HEK293 (cell line): ENCODE measurements around the gene LRRC8D.

Source experiments
- CTCF ChIA-PET: fragments of 350-600 bp; formaldehyde crosslinking; extraction: SDS; loops from one replicate; lab custom pipeline; 2021; ENCODE audit warnings: antibody characterized with exemption; lab: Yijun Ruan, JAX
- POLR2A ChIA-PET: fragments of 300-600 bp; formaldehyde crosslinking; extraction: SDS; loops from one replicate; lab custom pipeline; 2020; ENCODE audit warnings: antibody characterized with exemption, inconsistent platforms; lab: Yijun Ruan, JAX
- H3K27ac ChIP-seq: fragments of 200-500 bp; sonication (Bioruptor generic); 2 replicates; pipeline ENCODE4 v1.5.1; 2014; ENCODE audit warnings: low read depth, low read length, control low read depth, inconsistent platforms; ENCODE audit errors: extremely low read depth
- H3K36me3 ChIP-seq, 2 experiments: fragments of 200-500 bp in 1 of 2; sonication (Bioruptor generic) in 1 of 2; 1 replicate in 1 of 2; 2 replicates in 1 of 2; pipeline ENCODE4 v1.5.1; 2014 to 2017; ENCODE audit warnings: inconsistent platforms in 2 of 2, low read length in 2 of 2; ENCODE audit not compliant: control insufficient read depth in 2 of 2, insufficient read depth in 1 of 2
- H3K4me1 ChIP-seq: fragments of 200-500 bp; sonication (Bioruptor generic); 2 replicates; pipeline ENCODE4 v1.5.1; 2014; ENCODE audit warnings: mild to moderate bottlenecking, low read length, inconsistent platforms; ENCODE audit not compliant: control insufficient read depth, insufficient read depth
- H3K4me3 ChIP-seq: 2 replicates; pipeline ENCODE4 v1.5.1; 2011; ENCODE audit warnings: low read depth, mild to moderate bottlenecking, control low read depth, low read length, moderate library complexity
- H3K9me3 ChIP-seq: fragments of 200-500 bp; sonication (Bioruptor generic); 2 replicates; pipeline ENCODE4 v1.5.1; 2014; ENCODE audit warnings: low read depth, low read length, inconsistent platforms; ENCODE audit not compliant: control insufficient read depth, insufficient read depth
- OSR2 ChIP-seq: fragments of 450-650 bp; formaldehyde crosslinking; IDR thresholded peaks from 2 replicates; pipeline ENCODE4 v1.5.1; 2016; ENCODE audit warnings: missing biosample characterization, missing genetic modification characterization
- REPIN1 ChIP-seq: fragments of 450-650 bp; formaldehyde crosslinking; IDR thresholded peaks from 2 replicates; pipeline ENCODE4 v1.5.1; 2017; ENCODE audit warnings: missing biosample characterization, missing genetic modification characterization, low read depth
- SP7 ChIP-seq: fragments of 450-650 bp; formaldehyde crosslinking; IDR thresholded peaks from 2 replicates; pipeline ENCODE4 v1.5.1; 2016; ENCODE audit warnings: missing biosample characterization, missing genetic modification characterization
- TSHZ1 ChIP-seq: fragments of 450-650 bp; formaldehyde crosslinking; IDR thresholded peaks from 2 replicates; pipeline ENCODE4 v1.5.1; 2016; ENCODE audit warnings: missing biosample characterization, missing genetic modification characterization, borderline replicate concordance
- ZBTB21 ChIP-seq: fragments of 450-650 bp; formaldehyde crosslinking; IDR thresholded peaks from 2 replicates; pipeline ENCODE4 v1.5.1; 2017; ENCODE audit warnings: missing biosample characterization, missing genetic modification characterization
- ZBTB48 ChIP-seq: fragments of 450-650 bp; formaldehyde crosslinking; IDR thresholded peaks from 2 replicates; pipeline ENCODE4 v1.5.1; 2016; ENCODE audit warnings: missing biosample characterization, missing genetic modification characterization
- ZNF132 ChIP-seq: fragments of 450-650 bp; formaldehyde crosslinking; IDR thresholded peaks from 2 replicates; pipeline ENCODE4 v1.5.1; 2017; ENCODE audit warnings: missing biosample characterization, missing genetic modification characterization, borderline replicate concordance
- ZNF140 ChIP-seq: fragments of 450-650 bp; formaldehyde crosslinking; IDR thresholded peaks from 2 replicates; pipeline ENCODE4 v1.5.1; 2016; ENCODE audit warnings: missing biosample characterization, missing genetic modification characterization
- ZNF24 ChIP-seq: fragments of 450-650 bp; formaldehyde crosslinking; IDR thresholded peaks from 2 replicates; pipeline ENCODE4 v1.5.1; 2016; ENCODE audit warnings: missing biosample characterization, missing genetic modification characterization
- ZNF292 ChIP-seq: fragments of 450-650 bp; formaldehyde crosslinking; IDR thresholded peaks from 2 replicates; pipeline ENCODE4 v1.5.1; 2016; ENCODE audit warnings: low read depth, missing biosample characterization, missing genetic modification characterization, borderline replicate concordance
- ZNF391 ChIP-seq: fragments of 450-650 bp; formaldehyde crosslinking; IDR thresholded peaks from 2 replicates; pipeline ENCODE4 v1.5.1; 2016; ENCODE audit warnings: low read depth, missing biosample characterization, missing genetic modification characterization, borderline replicate concordance
- ZNF416 ChIP-seq: fragments of 450-650 bp; formaldehyde crosslinking; IDR thresholded peaks from 2 replicates; pipeline ENCODE4 v1.5.1; 2016; ENCODE audit warnings: missing biosample characterization, missing genetic modification characterization
- ZNF48 ChIP-seq: fragments of 450-650 bp; formaldehyde crosslinking; IDR thresholded peaks from 2 replicates; pipeline ENCODE4 v1.5.1; 2016; ENCODE audit warnings: missing biosample characterization, missing genetic modification characterization
- ZNF501 ChIP-seq: fragments of 450-650 bp; formaldehyde crosslinking; IDR thresholded peaks from 2 replicates; pipeline ENCODE4 v1.5.1; 2016; ENCODE audit warnings: missing biosample characterization, missing genetic modification characterization
- ZNF544 ChIP-seq: fragments of 450-650 bp; formaldehyde crosslinking; IDR thresholded peaks from 2 replicates; pipeline ENCODE4 v1.5.0; 2017; ENCODE audit warnings: missing biosample characterization, missing genetic modification characterization
- ZNF558 ChIP-seq: fragments of 450-650 bp; formaldehyde crosslinking; IDR thresholded peaks from 2 replicates; pipeline ENCODE4 v1.5.1; 2016; ENCODE audit warnings: missing biosample characterization, missing genetic modification characterization
- ZNF561 ChIP-seq: fragments of 450-650 bp; IDR thresholded peaks from 2 replicates; pipeline ENCODE4 v1.5.1; 2018; ENCODE audit warnings: missing biosample characterization, missing genetic modification characterization, borderline replicate concordance
- ZNF585B ChIP-seq: fragments of 450-650 bp; formaldehyde crosslinking; IDR thresholded peaks from 2 replicates; pipeline ENCODE4 v1.5.1; 2016; ENCODE audit warnings: missing biosample characterization, missing genetic modification characterization
- ZNF623 ChIP-seq: fragments of 450-650 bp; formaldehyde crosslinking; IDR thresholded peaks from 2 replicates; pipeline ENCODE4 v1.5.1; 2016; ENCODE audit warnings: missing biosample characterization, missing genetic modification characterization
- ZNF701 ChIP-seq: fragments of 450-650 bp; formaldehyde crosslinking; IDR thresholded peaks from 2 replicates; pipeline ENCODE4 v1.5.1; 2016; ENCODE audit warnings: missing biosample characterization, missing genetic modification characterization
- ZNF768 ChIP-seq: fragments of 450-650 bp; formaldehyde crosslinking; IDR thresholded peaks from 2 replicates; pipeline ENCODE4 v1.5.1; 2018; ENCODE audit warnings: missing biosample characterization, mild to moderate bottlenecking, missing genetic modification characterization
- ZNF785 ChIP-seq: fragments of 450-650 bp; formaldehyde crosslinking; IDR thresholded peaks from 2 replicates; pipeline ENCODE4 v1.5.1; 2016; ENCODE audit warnings: missing biosample characterization, missing genetic modification characterization
- ZNF791 ChIP-seq: fragments of 450-650 bp; formaldehyde crosslinking; IDR thresholded peaks from 2 replicates; pipeline ENCODE4 v1.5.1; 2016; ENCODE audit warnings: missing biosample characterization, missing genetic modification characterization
- ZXDB ChIP-seq: fragments of 450-650 bp; formaldehyde crosslinking; IDR thresholded peaks from 2 replicates; pipeline ENCODE4 v1.5.1; 2016; ENCODE audit warnings: missing biosample characterization, missing genetic modification characterization
- TF ChIP-seq, protein P1 (sequence below): fragments of 450-650 bp; formaldehyde crosslinking; IDR thresholded peaks from 2 replicates; pipeline ENCODE4 v1.5.1; 2016; ENCODE audit warnings: missing biosample characterization, missing genetic modification characterization
- TF ChIP-seq, protein P2 (sequence below): fragments of 450-650 bp; formaldehyde crosslinking; IDR thresholded peaks from 2 replicates; pipeline ENCODE4 v1.5.1; 2016; ENCODE audit warnings: missing biosample characterization, missing genetic modification characterization

The LRRC8D gene

DNA sequence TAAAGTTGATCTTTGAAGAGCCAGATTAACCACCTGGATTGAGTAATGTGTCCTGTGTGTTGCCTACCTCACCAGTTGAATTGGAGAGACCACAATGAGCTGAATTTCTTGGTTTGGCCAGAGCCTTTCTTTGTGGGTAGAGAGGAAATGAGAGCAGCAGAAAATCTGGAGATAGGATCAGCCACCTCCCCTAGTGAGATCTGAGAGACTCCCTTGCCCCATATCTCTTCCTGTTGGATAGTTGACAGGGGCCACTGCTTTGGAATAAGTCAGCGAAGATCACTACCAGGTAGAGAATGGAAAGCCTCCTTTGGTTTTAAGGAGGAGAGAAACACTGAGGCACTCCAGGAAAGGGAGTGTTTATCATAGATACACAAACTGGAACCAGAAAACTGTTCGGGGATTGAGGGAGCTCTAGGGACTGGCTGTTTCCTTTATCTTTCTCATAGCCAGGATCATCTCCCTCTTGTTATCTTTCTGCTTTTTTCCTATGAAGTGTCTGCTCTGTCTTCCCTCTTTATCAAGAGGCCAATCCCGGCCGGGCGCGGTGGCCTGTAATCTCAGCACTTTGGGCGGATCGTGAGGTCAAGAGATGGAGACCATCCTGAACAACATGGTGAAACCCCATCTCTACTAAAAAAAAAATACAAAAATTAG, 152.8 kb downstream of the LRRC8D start:
- ChIA-PET POLR2A (no interaction called here), CTCF (interaction anchor here (1.0 kb wide), 1 partner anchor 12 kb away, joined by 3 read pairs; no protein-coding TSS in a partner anchor)
- Histone ChIP-seq H3K4me1 (no peaks in the 10 kb centered on the region), H3K9me3 (no peaks in the 10 kb centered on the region), H3K27ac (no peak overlapping the region), H3K4me3 (no peak overlapping the region), H3K36me3 (no peaks in the 10 kb centered on the region)
- TF ChIP-seq, protein P1, sequence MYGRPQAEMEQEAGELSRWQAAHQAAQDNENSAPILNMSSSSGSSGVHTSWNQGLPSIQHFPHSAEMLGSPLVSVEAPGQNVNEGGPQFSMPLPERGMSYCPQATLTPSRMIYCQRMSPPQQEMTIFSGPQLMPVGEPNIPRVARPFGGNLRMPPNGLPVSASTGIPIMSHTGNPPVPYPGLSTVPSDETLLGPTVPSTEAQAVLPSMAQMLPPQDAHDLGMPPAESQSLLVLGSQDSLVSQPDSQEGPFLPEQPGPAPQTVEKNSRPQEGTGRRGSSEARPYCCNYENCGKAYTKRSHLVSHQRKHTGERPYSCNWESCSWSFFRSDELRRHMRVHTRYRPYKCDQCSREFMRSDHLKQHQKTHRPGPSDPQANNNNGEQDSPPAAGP (tag by site-specific recombination): no peak
- no peak for TF ChIP-seq OSR2
- TF ChIP-seq ZNF561 (tag by site-specific recombination): no peak
- no peak for TF ChIP-seq ZNF132 (tag by site-specific recombination)
- TF ChIP-seq ZBTB48 (tag by site-specific recombination): no peak
- no peak for TF ChIP-seq ZNF501 (tag by site-specific recombination)
- no peak for TF ChIP-seq TSHZ1
- TF ChIP-seq ZNF768 (tag by site-specific recombination): no peak
- no peak for TF ChIP-seq ZNF416
- TF ChIP-seq ZNF48 (tag by site-specific recombination): no peak
- no peak for TF ChIP-seq ZNF24 (tag by site-specific recombination)
- no peak for TF ChIP-seq ZNF140
- TF ChIP-seq ZNF701 (tag by site-specific recombination): no peak
- TF ChIP-seq ZNF292 (tag by site-specific recombination): no peak
- TF ChIP-seq SP7 (tag by site-specific recombination): no peak
- TF ChIP-seq ZNF585B (tag by site-specific recombination): no peak

DNA sequence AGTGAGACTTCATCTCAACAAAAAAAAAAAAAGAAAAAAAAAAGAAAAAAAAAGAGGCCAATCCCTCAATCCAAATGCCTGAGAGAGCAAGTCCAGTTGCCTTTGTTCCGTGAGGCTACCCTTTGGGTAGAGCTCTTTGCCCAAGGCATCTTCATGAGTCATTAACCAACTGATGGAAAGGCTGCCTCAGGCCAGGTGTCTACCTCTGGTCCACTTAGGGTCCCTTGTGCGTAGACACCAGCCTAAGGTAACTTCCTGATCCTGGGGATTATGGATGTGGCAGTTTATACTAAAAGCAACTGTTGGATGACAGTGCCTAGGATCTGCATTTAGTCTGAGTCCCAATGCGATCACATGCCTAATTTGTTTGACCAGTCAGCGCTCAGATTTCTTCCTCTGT, 153.4 kb downstream of the LRRC8D start:
- no peak for TF ChIP-seq ZBTB21 (tag by site-specific recombination)
- Histone ChIP-seq H3K36me3 (no peaks in the 10 kb centered on the region), H3K4me1 (no peaks in the 10 kb centered on the region), H3K9me3 (no peaks in the 10 kb centered on the region), H3K27ac (no peak overlapping the region), H3K4me3 (no peak overlapping the region)
- ChIA-PET CTCF (no interaction called here), POLR2A (no interaction called here)

DNA sequence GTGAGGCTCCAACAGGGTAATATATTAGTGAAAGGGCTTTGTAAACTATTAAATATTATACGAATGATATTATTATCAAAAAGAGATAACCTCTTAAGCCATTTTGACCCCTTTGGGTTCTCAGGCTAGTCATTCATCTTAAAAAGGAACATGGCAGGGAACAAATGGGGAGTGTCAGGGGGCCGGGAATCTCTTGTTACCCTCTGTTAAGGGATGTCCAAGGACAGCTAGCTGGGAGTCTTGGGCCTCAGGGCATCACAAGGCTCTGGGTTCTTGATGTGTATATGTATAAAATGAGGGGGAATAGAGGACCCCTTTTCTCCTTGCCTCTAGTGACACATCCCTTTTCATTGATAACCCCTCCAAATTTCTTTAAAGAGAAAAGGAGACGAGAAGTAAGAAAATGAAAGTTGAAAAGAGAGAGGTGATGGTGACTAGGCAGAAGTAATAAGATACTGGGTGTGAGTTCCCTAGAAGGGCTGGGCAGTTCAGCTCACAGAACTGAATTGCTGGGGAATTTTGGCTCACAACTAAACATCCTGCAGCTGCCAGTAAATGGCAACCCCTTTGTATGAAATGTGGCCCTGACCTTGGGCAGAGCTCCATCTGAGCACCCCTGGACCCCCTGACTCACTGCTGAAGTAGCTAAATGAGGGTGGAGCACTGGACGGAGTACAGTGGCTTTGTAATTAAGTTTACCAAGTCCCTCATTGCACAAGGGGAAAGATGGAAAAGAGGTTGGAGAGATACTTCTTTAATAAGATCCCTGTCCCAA, 154.1 kb downstream of the LRRC8D start:
- POLR2A ChIA-PET: no interaction called here
- Histone ChIP-seq H3K4me1 (no peaks in the 10 kb centered on the region), H3K27ac (no peak overlapping the region), H3K36me3 (no peaks in the 10 kb centered on the region), H3K9me3 (no peaks in the 10 kb centered on the region), H3K4me3 (no peak overlapping the region)
- CTCF ChIA-PET: no interaction called here
- TF ChIP-seq ZNF391 (no peak), ZNF623 (tag by site-specific recombination) (no peak), REPIN1 (tag by site-specific recombination) (no peak), ZNF791 (tag by site-specific recombination) (no peak), ZNF785 (no peak), ZXDB (tag by site-specific recombination) (no peak), ZNF544 (tag by site-specific recombination) (no peak), ZNF558 (no peak), ZNF561 (tag by site-specific recombination) (no peak)
- TF ChIP-seq, protein P2, sequence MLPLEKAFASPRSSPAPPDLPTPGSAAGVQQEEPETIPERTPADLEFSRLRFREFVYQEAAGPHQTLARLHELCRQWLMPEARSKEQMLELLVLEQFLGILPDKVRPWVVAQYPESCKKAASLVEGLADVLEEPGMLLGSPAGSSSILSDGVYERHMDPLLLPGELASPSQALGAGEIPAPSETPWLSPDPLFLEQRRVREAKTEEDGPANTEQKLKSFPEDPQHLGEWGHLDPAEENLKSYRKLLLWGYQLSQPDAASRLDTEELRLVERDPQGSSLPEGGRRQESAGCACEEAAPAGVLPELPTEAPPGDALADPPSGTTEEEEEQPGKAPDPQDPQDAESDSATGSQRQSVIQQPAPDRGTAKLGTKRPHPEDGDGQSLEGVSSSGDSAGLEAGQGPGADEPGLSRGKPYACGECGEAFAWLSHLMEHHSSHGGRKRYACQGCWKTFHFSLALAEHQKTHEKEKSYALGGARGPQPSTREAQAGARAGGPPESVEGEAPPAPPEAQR (tag by site-specific recombination): no peak
